GM21515 (cell line): ENCODE measurements around the gene PPP1R2.

Experiments used
- ATAC-seq: cut with Tn5 transposase; IDR thresholded peaks from one replicate; pipeline ENCODE4 v1.9.1; 2021; ENCODE audit not compliant: unreplicated experiment

PPP1R2 gene

DNA sequence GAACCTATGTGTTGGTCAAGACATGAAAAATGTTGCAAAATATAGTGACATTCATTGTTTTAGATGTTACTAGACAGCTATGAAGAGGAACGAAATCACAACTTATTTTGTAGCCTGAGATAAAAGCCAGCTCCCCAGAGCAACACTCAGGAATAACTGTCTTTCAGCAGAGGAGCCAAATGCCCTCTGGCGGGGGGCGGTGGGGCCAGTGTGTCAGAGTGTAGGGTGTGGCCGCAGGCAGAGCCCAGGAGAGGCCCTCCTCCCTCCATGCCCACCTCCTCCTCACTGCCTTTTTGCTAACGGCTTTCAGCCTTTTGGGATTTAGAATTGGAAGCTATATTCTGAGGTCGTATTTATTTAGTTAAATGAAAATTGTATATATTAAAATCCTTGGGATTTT, 23.7 kb upstream of the PPP1R2 start:
- no peak for ATAC-seq

DNA sequence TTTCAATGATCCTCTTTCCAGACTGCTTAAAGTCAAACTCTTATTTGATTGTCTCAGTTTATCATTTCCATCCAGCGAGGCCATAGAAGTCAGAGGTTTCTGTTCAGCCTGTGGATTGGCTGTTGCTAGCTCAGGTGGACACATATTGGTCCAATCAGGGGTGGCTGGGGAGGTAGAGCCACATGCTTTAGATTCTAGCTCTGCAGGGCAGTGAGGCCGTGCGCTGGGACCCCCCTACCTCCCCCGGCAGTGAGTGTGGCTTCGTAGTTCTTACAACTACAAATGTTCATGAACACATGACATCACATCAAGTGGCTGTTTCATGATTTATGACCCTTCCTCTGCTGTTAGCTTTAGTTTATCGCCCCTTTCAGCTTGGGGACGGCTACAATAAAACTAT, 22.6 kb upstream of the PPP1R2 start:
- no peak for ATAC-seq

DNA sequence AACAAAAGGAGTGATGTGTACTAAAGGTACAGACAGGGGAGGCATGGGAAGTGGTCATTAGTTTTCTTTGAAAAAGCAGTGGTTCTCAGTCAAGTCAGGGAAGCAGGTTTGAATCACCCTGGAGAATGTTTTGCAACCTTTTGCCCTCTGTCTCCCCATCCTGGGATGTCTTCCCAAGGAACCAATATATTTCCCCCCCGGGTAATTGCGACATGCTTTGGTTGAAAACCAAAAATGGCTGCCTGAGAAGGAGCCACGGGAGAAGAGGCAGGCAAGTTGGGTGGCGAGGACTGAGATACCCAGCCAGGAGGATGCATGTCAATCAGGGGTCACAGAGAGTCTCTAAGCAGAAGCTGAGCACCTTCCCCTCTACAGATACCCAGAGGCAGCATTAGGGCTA, 20.2 kb upstream of the PPP1R2 start:
- ATAC-seq = no peak

- ATAC-seq = no peak
Measured at GRCh38 chr3:195559723-195560409, 16.7 kb upstream of the PPP1R2 start.

- no peak for ATAC-seq
Measured at GRCh38 chr3:195558602-195559001, 15.5 kb upstream of the PPP1R2 start.

- no peak for ATAC-seq
Measured at GRCh38 chr3:195557322-195557721, 14.2 kb upstream of the PPP1R2 start.

GRCh38 chr3:195556390-195556789, 13.3 kb upstream of the PPP1R2 start:
- no peak for ATAC-seq

GRCh38 chr3:195555110-195555509, 12.0 kb upstream of the PPP1R2 start:
- no peak for ATAC-seq

GRCh38 chr3:195554458-195554857, 11.3 kb upstream of the PPP1R2 start:
- ATAC-seq = no peak

- no peak for ATAC-seq
Measured at GRCh38 chr3:195553268-195553667, 10.1 kb upstream of the PPP1R2 start.

DNA sequence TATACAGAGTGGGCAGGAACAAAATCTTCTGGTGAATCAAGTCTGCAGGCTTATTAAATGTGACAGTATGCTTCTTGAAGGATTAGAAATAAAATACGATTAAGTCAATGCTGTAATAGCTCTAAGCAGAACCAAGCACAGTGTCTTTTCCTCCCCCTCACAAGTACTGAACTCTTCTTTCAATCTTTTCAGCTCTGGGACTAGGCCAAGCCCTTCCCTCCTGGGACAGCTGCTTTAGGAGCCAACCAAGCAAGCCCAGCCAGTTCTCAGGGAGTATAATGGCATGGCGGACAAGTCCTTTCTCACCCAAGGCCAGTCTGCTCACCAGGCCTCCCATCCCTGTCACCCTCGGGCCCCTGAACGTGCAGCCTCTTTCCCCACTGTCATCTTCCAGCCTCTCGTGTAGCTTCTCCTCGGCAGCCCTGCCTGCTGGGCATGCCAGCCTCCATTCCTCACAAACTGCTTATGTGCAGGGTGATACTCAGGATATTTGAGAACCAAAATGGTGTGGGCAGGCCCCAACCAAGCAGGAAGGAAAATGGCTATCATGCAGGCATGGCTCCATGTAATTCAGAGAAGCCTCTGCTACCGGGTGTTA, 8.4 kb upstream of the PPP1R2 start:
- no peak for ATAC-seq

GRCh38 chr3:195550723-195551122, 7.6 kb upstream of the PPP1R2 start:
- ATAC-seq = no peak

GRCh38 chr3:195549931-195550519, 6.9 kb upstream of the PPP1R2 start:
- ATAC-seq = peak; percentile 60

DNA sequence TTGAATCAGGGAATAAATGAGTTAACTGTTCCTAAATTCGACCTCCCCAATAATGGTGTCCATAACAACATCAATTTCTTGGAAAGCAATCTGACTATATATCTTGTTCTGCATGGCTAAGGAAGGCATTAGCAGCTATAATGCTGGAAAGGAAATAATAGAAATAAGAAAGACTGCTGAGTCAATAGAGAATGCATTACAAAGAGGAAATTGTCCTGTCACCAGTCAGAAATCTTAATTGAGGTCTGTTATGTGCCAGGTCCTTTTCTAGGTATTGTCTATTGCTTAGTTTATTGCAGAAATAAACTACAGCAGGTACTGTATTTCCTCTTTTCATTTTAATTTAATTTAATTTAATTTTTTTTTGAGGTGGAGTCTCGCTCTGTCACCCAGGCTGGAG, 5.9 kb upstream of the PPP1R2 start:
- ATAC-seq = no peak

- ATAC-seq = no peak
Measured at GRCh38 chr3:195548501-195548900, 5.4 kb upstream of the PPP1R2 start.

GRCh38 chr3:195548006-195548405, 4.9 kb upstream of the PPP1R2 start:
- no peak for ATAC-seq

- ATAC-seq = no peak
Measured at GRCh38 chr3:195546130-195546560, 3.0 kb upstream of the PPP1R2 start.

DNA sequence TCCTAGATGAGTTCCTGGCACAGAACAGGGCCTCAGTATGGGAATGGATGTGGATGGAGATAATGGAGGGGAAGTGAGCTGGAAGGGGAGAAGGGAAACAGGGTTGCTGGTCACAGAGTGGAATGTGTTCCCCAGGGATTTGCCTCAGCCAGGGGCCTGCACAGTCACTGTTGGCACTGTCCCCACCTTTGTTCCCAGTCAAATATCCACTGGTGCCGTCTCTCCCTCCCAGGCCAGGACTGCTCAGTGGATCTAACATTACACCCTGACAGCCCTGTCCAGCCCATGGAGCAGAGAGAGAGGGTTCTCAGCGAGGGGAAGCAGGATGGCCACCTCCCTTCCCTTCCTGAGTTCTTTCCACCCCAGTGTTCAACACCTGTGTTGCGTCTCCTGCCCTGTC, 1.5 kb upstream of the PPP1R2 start:
- no peak for ATAC-seq

- ATAC-seq = no peak
Measured at GRCh38 chr3:195544230-195544536, 1.1 kb upstream of the PPP1R2 start.

GRCh38 chr3:195543500-195544229, 540 bp upstream of the PPP1R2 start:
- no peak for ATAC-seq

GRCh38 chr3:195542316-195542697, 818 bp downstream of the PPP1R2 start:
- no peak for ATAC-seq

GRCh38 chr3:195540511-195540910, 2.6 kb downstream of the PPP1R2 start:
- no peak for ATAC-seq
